GM18861 (cell line): ENCODE measurements around the gene VTI1B.
"Not testable (repeated sequence)": the region's sequence is repeated elsewhere in the genome, so short reads cannot be mapped to it uniquely, and the experiment has no call there.

Experiments
- ATAC-seq: cut with Tn5 transposase; IDR thresholded peaks from one replicate; pipeline ENCODE4 v1.9.1; 2021; ENCODE audit not compliant: unreplicated experiment

VTI1B gene

GRCh38 chr14:67633451-67634147 lies 40.8 kb downstream of the VTI1B start:
- no peak for ATAC-seq

GRCh38 chr14:67630938-67631337 lies 43.5 kb downstream of the VTI1B start:
- no peak for ATAC-seq

- no peak for ATAC-seq
Observed at GRCh38 chr14:67630186-67630585, 44.2 kb downstream of the VTI1B start.

GRCh38 chr14:67627519-67627918 lies 46.9 kb downstream of the VTI1B start:
- ATAC-seq, result no peak

- ATAC-seq, result not testable (repeated sequence)
Observed at GRCh38 chr14:67626131-67626530, 48.3 kb downstream of the VTI1B start.

GRCh38 chr14:67623114-67623513 lies 51.3 kb downstream of the VTI1B start:
- ATAC-seq, result no peak

GRCh38 chr14:67622675-67623074 lies 51.8 kb downstream of the VTI1B start:
- ATAC-seq, result no peak

GRCh38 chr14:67620217-67620785 lies 54.1 kb downstream of the VTI1B start:
- ATAC-seq, result no peak

GRCh38 chr14:67619446-67620216 lies 54.8 kb downstream of the VTI1B start, which contains the start of gene ARG2:
TSS of gene ARG2 (plus strand) at chr14:67619920. CDS start at chr14:67619978, 58 bp downstream.
- peak; percentile 79 for ATAC-seq

GRCh38 chr14:67618617-67619063 lies 55.8 kb downstream of the VTI1B start:
- no peak for ATAC-seq

GRCh38 chr14:67610491-67610890 lies 63.9 kb downstream of the VTI1B start:
- no peak for ATAC-seq

- no peak for ATAC-seq
Observed at GRCh38 chr14:67609642-67610310, 64.7 kb downstream of the VTI1B start.

GRCh38 chr14:67607646-67608045 lies 66.8 kb downstream of the VTI1B start:
- no peak for ATAC-seq

- ATAC-seq, result peak; percentile 56
Observed at GRCh38 chr14:67602995-67603545, 71.4 kb downstream of the VTI1B start.

GRCh38 chr14:67602076-67602475 lies 72.4 kb downstream of the VTI1B start:
- ATAC-seq, result no peak

- ATAC-seq, result not testable (repeated sequence)
Observed at GRCh38 chr14:67600562-67600974, 73.9 kb downstream of the VTI1B start.

- ATAC-seq, result peak; percentile 75
Observed at GRCh38 chr14:67599698-67600561, 74.5 kb downstream of the VTI1B start, which contains the start of gene PIGH. TSS of gene PIGH (minus strand) at chr14:67600268. CDS start at chr14:67600203, 65 bp downstream.
